Neural crest cell (in vitro differentiated cells): ENCODE measurements around the gene IDI2. TPM values are rescaled to one million over a fixed set of nuclear protein-coding genes. Genes with fewer than 3 reads are reported as not detected.

Source experiments
- DNase-seq: peaks from one replicate; pipeline ENCODE4 v3.0.0; 2021; ENCODE audit warnings: low read depth, mixed read lengths, low spot score
- H3K27ac Mint-ChIP-seq: one replicate; pipeline ENCODE4 v1.8.0; 2021; ENCODE audit warnings: mild to moderate bottlenecking, mixed read lengths; ENCODE audit not compliant: unreplicated experiment
- H3K27me3 Mint-ChIP-seq: 2 replicates; pipeline ENCODE4 v1.8.0; 2021; ENCODE audit warnings: low read depth, mild to moderate bottlenecking, mixed read lengths
- H3K36me3 Mint-ChIP-seq: 2 replicates; pipeline ENCODE4 v1.8.0; 2021; ENCODE audit warnings: low read depth, mild to moderate bottlenecking, mixed read lengths
- H3K4me1 Mint-ChIP-seq: 2 replicates; pipeline ENCODE4 v1.8.0; 2021; ENCODE audit warnings: mixed read lengths
- H3K4me3 Mint-ChIP-seq: one replicate; pipeline ENCODE4 v1.8.0; 2021; ENCODE audit warnings: mild to moderate bottlenecking, mixed read lengths
- H3K9me3 Mint-ChIP-seq: 2 replicates; pipeline ENCODE4 v1.8.0; 2021; ENCODE audit warnings: mixed read lengths
- total RNA-seq: library from RNA; stranded (reverse); gene quantifications from 2 replicates; pipeline ENCODE4 v1.2.1, GENCODE V29; 2021
- TF ChIP-seq, protein P1 (sequence below): fragments of 200-600 bp; sonication (generic); conservative IDR thresholded peaks from 2 replicates; pipeline ENCODE4 v1.5.0; 2021; ENCODE audit warnings: antibody characterized with exemption, mild to moderate bottlenecking

Gene IDI2
- total RNA-seq, 1 donor from 2014 or later = not detected

DNA sequence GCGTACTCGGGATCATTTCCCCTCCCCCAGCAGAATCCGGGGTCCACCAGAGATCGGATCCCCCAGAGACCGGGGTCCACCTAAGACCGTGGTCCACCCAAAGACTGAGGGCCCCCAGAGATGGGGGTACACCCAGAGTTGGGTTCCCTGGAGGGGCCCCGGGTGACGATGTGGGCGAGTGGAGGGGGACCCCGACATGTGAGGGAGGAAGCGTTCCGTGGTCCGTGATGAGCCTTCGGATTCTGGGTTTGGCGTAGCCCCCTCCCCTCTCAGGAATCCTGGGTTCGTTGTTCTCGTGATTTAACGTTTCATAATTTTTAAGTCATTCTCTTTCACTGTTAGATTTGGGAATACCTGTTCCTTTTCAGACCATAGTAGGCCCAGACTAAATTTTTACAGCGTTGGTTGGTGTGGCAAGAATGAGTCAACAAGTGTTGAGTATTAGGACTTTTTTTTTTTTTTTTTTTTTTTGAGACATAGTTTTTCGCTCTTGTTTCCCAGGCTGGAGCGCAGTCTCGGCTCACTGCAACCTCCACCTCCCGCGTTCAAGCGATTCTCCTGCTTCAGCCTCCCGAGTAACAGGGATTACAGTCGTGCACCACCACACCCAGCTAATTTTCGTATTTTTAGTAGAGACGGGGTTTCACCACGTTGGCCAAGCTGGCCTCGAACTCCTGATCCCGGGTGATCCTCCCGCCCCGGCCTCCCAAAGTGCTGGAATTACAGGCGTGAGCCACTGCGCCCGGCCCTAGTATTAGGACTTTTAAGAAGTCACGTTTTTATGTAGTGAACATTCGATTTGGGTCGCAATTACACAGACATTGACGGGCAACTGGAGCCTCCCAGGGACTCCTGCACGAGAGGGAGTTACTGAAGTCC lies 36.8 kb downstream of the IDI2 start:
- DNase-seq = no peak
- Mint-ChIP-seq H3K9me3 (no peaks in the 10 kb centered on the region), H3K27ac (peak overlapping the region; percentile 88)

DNA sequence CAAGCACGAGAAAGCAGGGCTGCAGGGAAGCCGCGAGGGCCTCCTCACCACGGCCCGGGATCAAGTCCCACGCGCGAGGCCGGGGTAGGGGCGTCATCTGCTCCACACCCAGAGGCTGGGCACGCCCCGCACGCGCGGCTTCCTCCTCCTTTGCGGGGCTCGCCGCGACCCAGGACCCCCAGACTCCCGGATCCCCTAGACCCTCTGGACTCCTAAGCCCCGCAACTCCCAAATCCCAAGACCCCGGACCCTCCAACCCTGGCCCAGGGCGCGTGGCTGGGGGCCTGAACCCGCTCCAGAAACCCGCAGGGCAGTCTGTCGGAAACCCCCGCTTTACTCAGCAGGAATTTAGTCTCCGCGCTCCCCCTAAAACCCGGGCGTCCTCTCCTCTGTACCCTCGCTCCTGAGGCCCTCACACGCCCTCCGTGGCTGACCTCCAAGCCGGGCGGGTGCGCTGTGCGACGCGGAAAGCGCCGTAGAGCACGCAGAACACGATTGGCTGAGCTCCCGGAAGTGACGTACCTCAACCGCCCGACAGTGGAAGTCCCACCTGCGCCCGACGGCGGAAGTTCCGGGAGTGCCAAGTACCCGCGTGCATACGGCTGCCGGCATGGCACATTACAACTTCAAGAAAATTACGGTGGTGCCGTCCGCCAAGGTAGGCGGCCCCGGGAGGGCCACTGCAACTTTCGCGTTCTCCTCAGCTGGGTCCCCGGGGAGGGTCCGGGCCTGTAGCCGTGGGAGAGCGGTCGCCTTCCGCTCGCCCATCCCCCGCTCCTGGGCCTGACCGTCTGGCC lies 37.6 kb downstream of the IDI2 start, which contains the start of gene GTPBP4:
Gene GTPBP4 (plus strand): TSS at position 565 of the 797 bp plus-strand sequence. CDS start 46 bp downstream, at position 611.
- H3K27me3 Mint-ChIP-seq = no peaks in the 10 kb centered on the region
- H3K4me1 Mint-ChIP-seq = peaks cover 25% of the 10 kb centered on the region
- H3K4me3 Mint-ChIP-seq = peak within 1 kb of the TSS; percentile 99
- H3K9me3 Mint-ChIP-seq = no peaks in the 10 kb centered on the region
- H3K27ac Mint-ChIP-seq = peak within 1 kb of the TSS; percentile 88
- peaks cover 8% of the 10 kb centered on the region for H3K36me3 Mint-ChIP-seq
- TF ChIP-seq, protein P1, sequence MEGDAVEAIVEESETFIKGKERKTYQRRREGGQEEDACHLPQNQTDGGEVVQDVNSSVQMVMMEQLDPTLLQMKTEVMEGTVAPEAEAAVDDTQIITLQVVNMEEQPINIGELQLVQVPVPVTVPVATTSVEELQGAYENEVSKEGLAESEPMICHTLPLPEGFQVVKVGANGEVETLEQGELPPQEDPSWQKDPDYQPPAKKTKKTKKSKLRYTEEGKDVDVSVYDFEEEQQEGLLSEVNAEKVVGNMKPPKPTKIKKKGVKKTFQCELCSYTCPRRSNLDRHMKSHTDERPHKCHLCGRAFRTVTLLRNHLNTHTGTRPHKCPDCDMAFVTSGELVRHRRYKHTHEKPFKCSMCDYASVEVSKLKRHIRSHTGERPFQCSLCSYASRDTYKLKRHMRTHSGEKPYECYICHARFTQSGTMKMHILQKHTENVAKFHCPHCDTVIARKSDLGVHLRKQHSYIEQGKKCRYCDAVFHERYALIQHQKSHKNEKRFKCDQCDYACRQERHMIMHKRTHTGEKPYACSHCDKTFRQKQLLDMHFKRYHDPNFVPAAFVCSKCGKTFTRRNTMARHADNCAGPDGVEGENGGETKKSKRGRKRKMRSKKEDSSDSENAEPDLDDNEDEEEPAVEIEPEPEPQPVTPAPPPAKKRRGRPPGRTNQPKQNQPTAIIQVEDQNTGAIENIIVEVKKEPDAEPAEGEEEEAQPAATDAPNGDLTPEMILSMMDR = no peak
- peak; percentile 88 for DNase-seq

More for the DNA sequence above, 36.8 kb downstream of the IDI2 start:
- Mint-ChIP-seq H3K4me1 (peaks cover 25% of the 10 kb centered on the region), H3K27me3 (no peaks in the 10 kb centered on the region), H3K36me3 (peaks cover 8% of the 10 kb centered on the region), H3K4me3 (peak overlapping the region; percentile 99)
- TF ChIP-seq, protein P1 = no peak

DNA sequence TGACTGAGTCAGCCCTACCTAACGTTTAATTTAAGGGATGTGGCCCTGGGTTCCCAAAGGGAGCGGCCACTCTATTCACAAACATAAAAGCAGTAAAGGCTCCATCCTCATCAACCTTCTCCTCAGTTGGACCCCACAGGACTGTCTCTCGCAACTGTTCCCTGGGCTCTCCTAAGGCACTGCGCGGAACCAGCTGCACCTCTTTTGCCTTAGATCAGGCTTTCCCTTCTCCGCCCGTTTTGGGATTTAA lies 38.1 kb downstream of the IDI2 start:
- peak overlapping the region; percentile 75 for H3K27ac Mint-ChIP-seq
- H3K4me3 Mint-ChIP-seq = peak overlapping the region; percentile 99
- TF ChIP-seq, protein P1 = no peak
- H3K4me1 Mint-ChIP-seq = peaks cover 25% of the 10 kb centered on the region
- H3K27me3 Mint-ChIP-seq = no peaks in the 10 kb centered on the region
- no peak for DNase-seq
- H3K36me3 Mint-ChIP-seq = peaks cover 8% of the 10 kb centered on the region
- no peaks in the 10 kb centered on the region for H3K9me3 Mint-ChIP-seq

DNA sequence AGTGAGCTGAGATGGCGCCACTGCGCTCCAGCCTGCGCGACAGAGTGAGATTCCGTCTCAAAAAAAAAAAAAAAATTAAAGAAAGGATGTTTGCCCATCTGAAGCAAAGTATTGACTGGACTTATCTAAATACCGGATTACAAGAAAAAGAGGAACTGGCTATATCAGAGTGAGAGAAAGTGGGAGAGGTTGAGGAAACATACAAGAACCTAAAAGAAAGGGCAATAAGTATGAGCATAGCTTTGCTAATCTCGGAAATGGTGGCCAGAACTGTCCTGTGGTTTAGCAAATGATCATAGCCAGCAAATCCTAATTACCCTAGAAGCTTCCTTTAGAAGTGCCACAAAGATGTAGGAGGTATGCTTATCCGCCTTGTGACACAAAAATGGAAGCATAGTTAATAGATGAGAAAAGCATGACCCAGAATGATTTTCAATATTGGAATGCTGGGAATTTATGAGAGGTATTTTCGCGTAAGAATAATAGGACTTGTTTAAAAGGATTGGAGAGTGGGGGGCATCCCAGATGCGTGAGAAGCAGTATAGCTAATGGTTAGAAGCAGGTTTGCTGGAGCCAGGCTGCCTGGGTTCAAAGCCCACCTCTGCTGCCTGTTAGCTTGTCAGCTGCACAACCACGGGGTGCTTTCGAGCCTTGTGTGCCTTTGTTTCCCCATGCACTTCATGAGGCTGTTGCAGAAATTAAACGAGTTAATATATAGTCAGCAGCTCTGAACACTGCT lies 38.6 kb downstream of the IDI2 start:
- Mint-ChIP-seq H3K9me3 (no peaks in the 10 kb centered on the region), H3K4me3 (peak overlapping the region; percentile 99), H3K27me3 (no peaks in the 10 kb centered on the region), H3K4me1 (peaks cover 25% of the 10 kb centered on the region), H3K36me3 (peaks cover 8% of the 10 kb centered on the region), H3K27ac (no peak overlapping the region)
- TF ChIP-seq, protein P1 = no peak
- no peak for DNase-seq

DNA sequence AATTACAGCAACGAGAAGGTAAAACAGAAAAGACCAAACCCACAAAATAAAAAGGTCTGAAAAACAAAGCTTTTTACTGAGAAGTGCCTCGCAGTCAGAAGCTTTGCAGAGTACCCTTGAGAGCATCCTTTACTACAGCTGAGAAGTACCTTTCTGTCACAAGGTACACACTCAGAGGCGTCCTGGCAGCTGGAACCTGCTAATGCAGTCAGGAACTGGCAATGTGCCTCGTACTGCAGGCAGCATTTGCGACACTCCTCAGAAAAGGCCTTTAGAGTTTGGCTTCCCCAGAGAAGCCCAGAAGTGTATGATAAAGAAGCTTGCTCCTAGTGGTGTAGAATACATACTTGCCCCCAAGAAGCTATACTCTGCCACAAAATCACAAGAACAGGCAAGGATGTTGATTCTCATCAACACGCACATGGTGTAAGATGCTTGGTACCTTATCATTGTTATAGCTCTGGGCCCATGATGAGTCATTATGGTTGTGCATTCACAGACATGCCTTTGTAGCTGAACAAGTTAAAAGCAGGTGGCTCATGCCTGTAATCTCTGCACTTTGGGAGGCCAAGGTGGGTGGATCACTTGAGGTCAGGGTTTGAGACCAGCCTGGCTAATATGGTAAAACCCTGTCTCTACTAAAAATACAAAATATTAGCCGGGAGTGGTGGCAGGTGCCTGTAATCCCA lies 39.4 kb downstream of the IDI2 start:
- peaks cover 25% of the 10 kb centered on the region for H3K4me1 Mint-ChIP-seq
- no peak overlapping the region for H3K27ac Mint-ChIP-seq
- no peaks in the 10 kb centered on the region for H3K27me3 Mint-ChIP-seq
- peaks cover under 1% of the 10 kb centered on the region for H3K9me3 Mint-ChIP-seq
- no peak for DNase-seq
- H3K36me3 Mint-ChIP-seq = peaks cover 8% of the 10 kb centered on the region
- TF ChIP-seq, protein P1 = no peak
- H3K4me3 Mint-ChIP-seq = peak overlapping the region; percentile 99
